OCI-LY7 (cell line): ENCODE measurements around the gene ADCYAP1.

Experiments used
- CTCF ChIP-seq: fragments of 200-600 bp; sonication (generic); conservative IDR thresholded peaks from 2 replicates; pipeline ENCODE4 v1.5.1; 2014; ENCODE audit warnings: mild to moderate bottlenecking, antibody characterized with exemption, low read length, moderate library complexity, mixed read lengths
- EZH2phosphoT487 ChIP-seq: fragments of 200-600 bp; sonication (generic); IDR thresholded peaks from 2 replicates; pipeline ENCODE4 v1.6.1; 2018; ENCODE audit warnings: low read depth, borderline replicate concordance, mild to moderate bottlenecking, mixed run types, antibody characterized with exemption, low read length, moderate library complexity, mixed read lengths

- no peak for TF ChIP-seq CTCF
- no peak for TF ChIP-seq EZH2phosphoT487
Observed at GRCh38 chr18:905948-906415, 1.3 kb downstream of the ADCYAP1 start.
